GM12878 (cell line): ENCODE results near the gene UBP1. TPM values are rescaled to one million over a fixed set of nuclear protein-coding genes. Genes with fewer than 3 reads are reported as not detected.

Experiments used
- ATAC-seq: fragments of 200-7000 bp; cut with Tn5 transposase; 3 replicates; pipeline ENCODE4 v1.9.1; 2020; ENCODE audit warnings: mild to moderate bottlenecking, moderate library complexity
- BruUV-seq: library from RNA; stranded (reverse); fragments of 400-500 nt; replicated peaks from 2 replicates; lab custom pipeline; 2021; lab: Mats Ljungman, UMichigan
- CTCF ChIA-PET: fragments of 300-600 bp; sonication (Branson Sonifier 250); formaldehyde crosslinking; extraction: SDS; loops from one replicate; lab custom pipeline; 2021; ENCODE audit warnings: inconsistent platforms; lab: Yijun Ruan, JAX
- POLR2A ChIA-PET: fragments of 350-600 bp; formaldehyde crosslinking; extraction: SDS; loops from one replicate; lab custom pipeline; 2021; ENCODE audit warnings: inconsistent platforms; lab: Charles Lee
- RAD21 ChIA-PET: fragments of 300-600 bp; sonication (Branson Sonifier 250); formaldehyde crosslinking; loops from one replicate; lab custom pipeline; 2023; ENCODE audit warnings: antibody characterized with exemption; ENCODE audit not compliant: unreplicated experiment; lab: Charles Lee
- SMC1A ChIA-PET: fragments of 300-600 bp; sonication (Branson Sonifier 250); formaldehyde crosslinking; loops from one replicate; lab custom pipeline; 2023; ENCODE audit not compliant: unreplicated experiment, uncharacterized antibody; lab: Charles Lee
- DNase-seq: peaks from one replicate; pipeline ENCODE4 v3.0.0-alpha.2; 2011; ENCODE audit warnings: low read depth, low spot score
- FAIRE-seq: peaks from 3 replicates; lab custom pipeline; 2011; peaks lifted over from hg19 to GRCh38; lab: Jason Lieb, UNC
- H2AFZ ChIP-seq: 2 replicates; pipeline ENCODE4 v1.6.0; 2011; ENCODE audit warnings: low read depth, low read length, control low read depth; ENCODE audit not compliant: control insufficient read depth
- H3K27ac ChIP-seq: 2 replicates; pipeline ENCODE4 v1.5.1; 2011; ENCODE audit warnings: control low read depth; ENCODE audit not compliant: control insufficient read depth, insufficient read depth
- H3K27me3 ChIP-seq, 2 experiments: replicated peaks in 1 of 2; 2 replicates each; pipeline versions ENCODE4 v1.6.0 to v1.6.1; 2011; ENCODE audit warnings: low read length in 1 of 2; ENCODE audit not compliant: control insufficient read depth in 2 of 2, insufficient read depth in 2 of 2
- H3K36me3 ChIP-seq, 2 experiments: 2 replicates each; pipeline ENCODE4 v1.5.1; 2011; ENCODE audit warnings: low read length in 1 of 2; ENCODE audit not compliant: control insufficient read depth in 2 of 2, insufficient read depth in 2 of 2
- H3K4me1 ChIP-seq: 2 replicates; pipeline ENCODE4 v1.6.1; 2011; ENCODE audit warnings: mild to moderate bottlenecking, low read length, moderate library complexity, mixed read lengths; ENCODE audit not compliant: control insufficient read depth, insufficient read depth
- H3K4me2 ChIP-seq: 2 replicates; pipeline ENCODE4 v1.6.0; 2011; ENCODE audit warnings: control low read depth; ENCODE audit not compliant: control insufficient read depth, insufficient read depth
- H3K4me3 ChIP-seq: fragments of 200-600 bp; sonication (generic); 2 replicates; pipeline ENCODE4 v1.5.1; 2016
- H3K79me2 ChIP-seq: 2 replicates; pipeline ENCODE4 v1.6.0; 2011; ENCODE audit warnings: low read length; ENCODE audit not compliant: control insufficient read depth, insufficient read depth
- H3K9ac ChIP-seq: 2 replicates; pipeline ENCODE4 v1.8.0; 2011; ENCODE audit warnings: low read length, control low read depth, mixed read lengths; ENCODE audit not compliant: control insufficient read depth, insufficient read depth
- H3K9me3 ChIP-seq: replicated peaks from 3 replicates; pipeline ENCODE4 v1.5.1; 2011; ENCODE audit warnings: mild to moderate bottlenecking, low read length; ENCODE audit not compliant: control insufficient read depth, insufficient read depth
- H4K20me1 ChIP-seq: 2 replicates; pipeline ENCODE4 v1.6.0; 2011; ENCODE audit not compliant: control insufficient read depth, insufficient read depth
- CREB1 ChIP-seq: IDR thresholded peaks from 2 replicates; pipeline ENCODE4 v1.6.1; 2012; ENCODE audit warnings: low read depth, mild to moderate bottlenecking, inconsistent platforms
- ESRRA ChIP-seq: IDR thresholded peaks from 2 replicates; pipeline ENCODE4 v1.6.1; 2012; ENCODE audit warnings: mild to moderate bottlenecking, low read length, improper control_type of control experiment
- GATAD2B ChIP-seq: fragments of 450-650 bp; conservative IDR thresholded peaks from 2 replicates; pipeline ENCODE4 v1.6.1; 2017; ENCODE audit warnings: low read depth, mild to moderate bottlenecking, moderate library complexity
- JUNB ChIP-seq: IDR thresholded peaks from 2 replicates; pipeline ENCODE4 v1.6.1; 2016; ENCODE audit warnings: antibody characterized with exemption, mild to moderate bottlenecking
- MTA2 ChIP-seq: fragments of 450-650 bp; IDR thresholded peaks from 2 replicates; pipeline ENCODE4 v1.6.1; 2016; ENCODE audit warnings: low read depth, mild to moderate bottlenecking, moderate library complexity
- MXI1 ChIP-seq: fragments of 150-350 bp; IDR thresholded peaks from 2 replicates; pipeline ENCODE4 v1.6.1; 2011; ENCODE audit warnings: low read depth, mild to moderate bottlenecking, inconsistent platforms, low read length, improper control_type of control experiment
- POLR2AphosphoS5 ChIP-seq: IDR thresholded peaks from 2 replicates; pipeline ENCODE4 v1.6.1; 2011; ENCODE audit warnings: mild to moderate bottlenecking, low read length, inconsistent platforms
- SIX5 ChIP-seq: IDR thresholded peaks from 2 replicates; pipeline ENCODE4 v1.6.1; 2011; ENCODE audit warnings: mild to moderate bottlenecking, low read depth, low read length, moderate library complexity; ENCODE audit not compliant: severe bottlenecking
- SP1 ChIP-seq: IDR thresholded peaks from one replicate; pipeline ENCODE4 v1.6.1; 2011; ENCODE audit warnings: low read depth, low read length
- SPI1 ChIP-seq: IDR thresholded peaks from 2 replicates; pipeline ENCODE4 v1.6.1; 2011; ENCODE audit warnings: low read depth, mild to moderate bottlenecking, low read length, moderate library complexity, borderline replicate concordance; ENCODE audit not compliant: insufficient read depth
- SRF ChIP-seq, 2 experiments: IDR thresholded peaks; 2 replicates each; pipeline ENCODE4 v1.6.1; 2011; ENCODE audit warnings: low read depth in 2 of 2, low read length in 2 of 2, mild to moderate bottlenecking in 1 of 2, moderate library complexity in 1 of 2
- TCF12 ChIP-seq: IDR thresholded peaks from 2 replicates; pipeline ENCODE4 v1.6.1; 2011; ENCODE audit warnings: low read depth, mild to moderate bottlenecking, low read length
- WRNIP1 ChIP-seq: IDR thresholded peaks from 2 replicates; pipeline ENCODE4 v1.6.1; 2011; ENCODE audit warnings: low read depth, low read length, improper control_type of control experiment, borderline replicate concordance
- WGBS: methylation state at CpG from one replicate; pipeline ENCODE4 v1.1.6; 2016; ENCODE audit warnings: low lambda C conversion rate; ENCODE audit not compliant: insufficient replicate concordance, insufficient coverage; ENCODE audit errors: missing lambda C conversion rate; 5-methylcytosine and 5-hydroxymethylcytosine counted together
- in situ Hi-C: fragments of 300-500 bp; cut with MboI; formaldehyde crosslinking; loops from 9 replicates; pipeline ENCODE4 v1.14.3; 2018; ENCODE audit warnings: mixed read lengths
- intact Hi-C: fragments of 100-400 bp; cut with micrococcal nuclease; formaldehyde crosslinking; loops from one replicate; pipeline ENCODE4 v1.14.2; 2022; ENCODE audit not compliant: unreplicated experiment
- polyA plus RNA-seq, 11 experiments: library from polyadenylated mRNA; depleted of rRNA in 4 of 11; unstranded in 6 of 11; stranded (reverse) in 5 of 11; fragments of >200 nt; fragmentation: Nextera tagmentation in 4 of 11; fragmentation: Illumina TruSeq in 1 of 11; extraction: Ambion mirVana in 4 of 11; extraction: Trizol in 1 of 11; gene quantifications; 1 replicate in 1 of 11; 2 replicates in 10 of 11; pipeline versions ENCODE4 v1.2.1 to v1.2.3, GENCODE V29; 2011 to 2016; ENCODE audit warnings: inconsistent platforms in 2 of 11, missing spikeins in 2 of 11, low read depth in 1 of 11
- total RNA-seq, 4 experiments: library from RNA; depleted of rRNA in 3 of 4; stranded (reverse); fragments of >200 nt in 3 of 4; fragmentation: Illumina TruSeq in 1 of 4; extraction: Trizol in 1 of 4; gene quantifications; 2 replicates each; pipeline versions ENCODE4 v1.2.1 to v1.2.3, GENCODE V29; 2013 to 2021
- TF ChIP-seq, protein P1 (sequence below): IDR thresholded peaks from 2 replicates; pipeline ENCODE4 v1.6.1; 2011; ENCODE audit warnings: borderline replicate concordance, low read depth, mild to moderate bottlenecking, moderate library complexity, mixed read lengths, low read length; ENCODE audit not compliant: insufficient read depth; ENCODE audit errors: extremely low read length
- TF ChIP-seq, protein P2 (sequence below): fragments of 450-650 bp; IDR thresholded peaks from 2 replicates; pipeline ENCODE4 v1.6.1; 2017; ENCODE audit warnings: antibody characterized with exemption, mild to moderate bottlenecking, moderate library complexity

UBP1 gene
- total and polyA plus RNA-seq, 10 of the 15 experiments (the other 5 are each of a cell fraction or from before 2014, with no cell fraction given), result 9.3 to 93.6 (median 52.4) TPM

DNA sequence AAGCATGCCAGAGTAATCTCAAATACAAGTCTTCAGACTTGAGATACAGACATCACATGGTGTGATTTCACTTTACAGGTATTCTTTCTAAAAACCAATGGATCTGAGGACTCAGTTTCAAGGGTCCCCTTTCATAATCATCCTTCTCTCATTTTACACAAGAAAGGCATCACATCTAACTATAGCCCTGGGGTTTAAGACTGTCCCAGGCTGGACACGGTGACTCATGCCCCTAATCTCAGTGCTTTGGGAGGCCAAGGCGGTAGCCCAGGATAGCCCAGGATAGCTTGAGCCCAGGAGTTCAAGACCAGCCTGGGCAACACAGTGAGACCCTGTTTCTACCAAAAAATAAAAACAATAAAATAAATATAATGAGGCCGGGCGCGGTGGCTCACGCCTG lies 36.4 kb downstream of the UBP1 start:
- POLR2A ChIA-PET, result no interaction called here

DNA sequence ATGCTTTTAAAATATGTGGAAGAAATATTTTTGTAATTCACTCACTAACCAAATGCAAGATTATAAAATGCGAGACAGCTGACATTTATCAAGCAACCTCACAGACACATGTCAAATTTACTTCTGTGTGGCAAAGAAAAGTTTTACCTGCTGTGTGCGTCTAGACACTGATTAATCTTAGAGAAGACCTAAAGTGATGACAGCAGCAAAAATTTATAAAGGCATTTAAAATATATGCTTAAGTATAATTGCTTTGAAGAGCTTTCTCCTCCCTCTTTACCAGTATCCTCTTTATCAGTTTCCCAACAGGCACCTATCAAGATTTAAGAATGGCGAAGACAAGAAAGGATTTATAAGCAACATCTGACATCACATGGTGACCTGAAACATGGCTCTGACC lies 37.3 kb downstream of the UBP1 start:
- POLR2A ChIA-PET, result no interaction called here
- RAD21 ChIA-PET, result no interaction called here
- BruUV-seq, result TSS peak; percentile 4
- SMC1A ChIA-PET, result no interaction called here
- 98% methylated on average over 3 of the region's 3 CpGs for WGBS
- no peaks in the 10 kb centered on the region for H3K27me3 ChIP-seq
- H3K36me3 ChIP-seq, result peaks cover 12 to 36% of the 10 kb centered on the region in 2 experiments
- intact Hi-C loops (no loop called here), in situ Hi-C loops (no loop called here)
- no peak overlapping the region for H3K9ac ChIP-seq
- FAIRE-seq (no peak), ATAC-seq (no peak), DNase-seq (no peak)
- no peaks in the 10 kb centered on the region for H4K20me1 ChIP-seq
- CTCF ChIA-PET, result interaction anchor here (1.3 kb wide), 1 partner anchor 9 kb away, joined by 3 read pairs; no protein-coding TSS in a partner anchor
- no peaks in the 10 kb centered on the region for H3K9me3 ChIP-seq
- no peaks in the 10 kb centered on the region for H3K79me2 ChIP-seq
- H3K27ac ChIP-seq, result no peak overlapping the region
- H2AFZ ChIP-seq, result no peak overlapping the region
- no peak overlapping the region for H3K4me2 ChIP-seq
- no peak overlapping the region for H3K4me3 ChIP-seq
- no peaks in the 10 kb centered on the region for H3K4me1 ChIP-seq
- no peak for TF ChIP-seq SPI1
- TF ChIP-seq, protein P1, sequence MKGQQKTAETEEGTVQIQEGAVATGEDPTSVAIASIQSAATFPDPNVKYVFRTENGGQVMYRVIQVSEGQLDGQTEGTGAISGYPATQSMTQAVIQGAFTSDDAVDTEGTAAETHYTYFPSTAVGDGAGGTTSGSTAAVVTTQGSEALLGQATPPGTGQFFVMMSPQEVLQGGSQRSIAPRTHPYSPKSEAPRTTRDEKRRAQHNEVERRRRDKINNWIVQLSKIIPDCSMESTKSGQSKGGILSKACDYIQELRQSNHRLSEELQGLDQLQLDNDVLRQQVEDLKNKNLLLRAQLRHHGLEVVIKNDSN, result no peak
- TF ChIP-seq SRF (IDR thresholded peaks at IDR 0.05; ENCODE audit: low read depth in 2 of 2, low read length in 2 of 2), result no peak
- TF ChIP-seq JUNB, result no peak
- TF ChIP-seq, protein P2, sequence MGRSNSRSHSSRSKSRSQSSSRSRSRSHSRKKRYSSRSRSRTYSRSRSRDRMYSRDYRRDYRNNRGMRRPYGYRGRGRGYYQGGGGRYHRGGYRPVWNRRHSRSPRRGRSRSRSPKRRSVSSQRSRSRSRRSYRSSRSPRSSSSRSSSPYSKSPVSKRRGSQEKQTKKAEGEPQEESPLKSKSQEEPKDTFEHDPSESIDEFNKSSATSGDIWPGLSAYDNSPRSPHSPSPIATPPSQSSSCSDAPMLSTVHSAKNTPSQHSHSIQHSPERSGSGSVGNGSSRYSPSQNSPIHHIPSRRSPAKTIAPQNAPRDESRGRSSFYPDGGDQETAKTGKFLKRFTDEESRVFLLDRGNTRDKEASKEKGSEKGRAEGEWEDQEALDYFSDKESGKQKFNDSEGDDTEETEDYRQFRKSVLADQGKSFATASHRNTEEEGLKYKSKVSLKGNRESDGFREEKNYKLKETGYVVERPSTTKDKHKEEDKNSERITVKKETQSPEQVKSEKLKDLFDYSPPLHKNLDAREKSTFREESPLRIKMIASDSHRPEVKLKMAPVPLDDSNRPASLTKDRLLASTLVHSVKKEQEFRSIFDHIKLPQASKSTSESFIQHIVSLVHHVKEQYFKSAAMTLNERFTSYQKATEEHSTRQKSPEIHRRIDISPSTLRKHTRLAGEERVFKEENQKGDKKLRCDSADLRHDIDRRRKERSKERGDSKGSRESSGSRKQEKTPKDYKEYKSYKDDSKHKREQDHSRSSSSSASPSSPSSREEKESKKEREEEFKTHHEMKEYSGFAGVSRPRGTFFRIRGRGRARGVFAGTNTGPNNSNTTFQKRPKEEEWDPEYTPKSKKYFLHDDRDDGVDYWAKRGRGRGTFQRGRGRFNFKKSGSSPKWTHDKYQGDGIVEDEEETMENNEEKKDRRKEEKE, result no peak
- TF ChIP-seq MTA2, result no peak
- TF ChIP-seq CREB1, result no peak
- no peak for TF ChIP-seq WRNIP1
- no peak for TF ChIP-seq SP1
- TF ChIP-seq ESRRA, result no peak
- TF ChIP-seq TCF12, result no peak
- TF ChIP-seq MXI1, result no peak
- no peak for TF ChIP-seq GATAD2B
- TF ChIP-seq SIX5, result no peak

More for the DNA sequence above, 36.4 kb downstream of the UBP1 start:
- BruUV-seq, result no TSS peak
- DNase-seq (no peak), ATAC-seq (no peak)
- over 99% methylated on average over 6 of the region's 6 CpGs for WGBS
- RAD21 ChIA-PET, result no interaction called here
- in situ Hi-C loops, result no loop called here
- no peak overlapping the region for H3K4me3 ChIP-seq
- peaks cover 11 to 41% of the 10 kb centered on the region in 2 experiments for H3K36me3 ChIP-seq
- TF ChIP-seq SPI1, result no peak
- no peak for TF ChIP-seq POLR2AphosphoS5
- TF ChIP-seq, all 136 proteins: peak for 0
- Histone ChIP-seq H4K20me1 (no peaks in the 10 kb centered on the region), H2AFZ (no peak overlapping the region), H3K79me2 (no peaks in the 10 kb centered on the region), H3K27me3 (no peaks in the 10 kb centered on the region), H3K4me2 (no peak overlapping the region), H3K4me1 (no peaks in the 10 kb centered on the region), H3K9me3 (no peaks in the 10 kb centered on the region), H3K27ac (no peak overlapping the region), H3K9ac (no peak overlapping the region)
- ChIA-PET SMC1A (interaction anchor here (0.7 kb wide), 1 partner anchor 34 kb away, joined by 3 read pairs; no protein-coding TSS in a partner anchor), CTCF (interaction anchor here (1.3 kb wide), 1 partner anchor 9 kb away, joined by 3 read pairs; no protein-coding TSS in a partner anchor)
- intact Hi-C loops, result no loop called here
- FAIRE-seq, result no peak
